Left colon (tissue), 2 donors: Measurements from ENCODE around the gene SH2D2A. TPM values are rescaled to one million over a fixed set of nuclear protein-coding genes. Genes with fewer than 3 reads are reported as not detected.

ENCODE experiments used
- ATAC-seq: fragments of 200-7000 bp; cut with Tn5 transposase; one replicate; pipeline ENCODE4 v1.9.1; 2020; ENCODE audit warnings: mild to moderate bottlenecking, moderate library complexity
- DNase-seq, 2 donors: peaks; one replicate each; pipeline ENCODE4 v3.0.0-alpha.2; 2020
- intact Hi-C, 2 donors: fragments of 100-400 bp; cut with DNase I in 1 of 2; cut with micrococcal nuclease in 1 of 2; formaldehyde crosslinking; loops; one replicate each; pipeline versions ENCODE4 v1.11.2 to v1.14.0; 2022; cut with DNase I, micrococcal nuclease
- total RNA-seq, 2 donors: library from RNA; stranded (reverse); fragmentation: NEBNext Ultra II Directional; extraction: Animal tissue kit (Norgen Biotek cat#: 25700); gene quantifications; one replicate each; pipeline ENCODE4 v1.2.1, GENCODE V29; 2021
- donor health status: DM: no; HTN: no; CAD: no.
- donor health status: DM: yes; HTN: yes; CAD: no.

The SH2D2A gene
- total RNA-seq, 2 donors from 2014 or later, result 1.4 to 2.4 TPM

DNA sequence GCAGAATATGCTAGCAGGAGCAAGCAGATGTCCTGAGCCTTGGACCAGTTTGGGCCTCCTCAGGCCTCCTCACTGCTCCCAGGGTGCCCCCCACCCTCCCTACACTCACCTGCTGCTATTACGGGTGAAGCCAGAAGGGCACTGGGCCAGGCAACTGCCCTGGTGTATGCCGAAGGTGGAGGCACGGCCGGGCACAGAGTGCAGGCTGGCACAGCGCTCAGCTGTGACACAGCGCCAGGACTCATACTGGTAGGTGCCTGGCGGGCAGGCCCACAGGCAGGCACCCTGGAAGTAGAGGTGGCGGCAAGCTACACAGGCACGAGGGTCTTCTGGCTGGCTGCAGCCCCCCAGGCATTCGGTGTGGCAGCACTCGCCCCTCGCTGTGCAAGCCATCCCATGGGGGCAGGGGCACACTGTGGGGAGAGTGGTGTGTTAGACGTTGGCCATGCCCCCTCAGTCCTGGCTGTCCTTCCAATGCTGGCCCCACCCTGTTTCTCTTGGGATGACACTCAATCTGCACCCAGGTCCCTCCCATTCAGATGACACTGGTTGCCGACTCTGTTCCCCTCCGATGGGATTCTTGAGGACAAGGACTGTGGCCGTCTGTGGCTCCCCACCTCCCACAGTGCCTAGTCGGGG, 35.2 kb upstream of the SH2D2A start:
- DNase-seq, result no peak
- intact Hi-C loops, result no loop called here
- peak; percentile 38 for ATAC-seq

DNA sequence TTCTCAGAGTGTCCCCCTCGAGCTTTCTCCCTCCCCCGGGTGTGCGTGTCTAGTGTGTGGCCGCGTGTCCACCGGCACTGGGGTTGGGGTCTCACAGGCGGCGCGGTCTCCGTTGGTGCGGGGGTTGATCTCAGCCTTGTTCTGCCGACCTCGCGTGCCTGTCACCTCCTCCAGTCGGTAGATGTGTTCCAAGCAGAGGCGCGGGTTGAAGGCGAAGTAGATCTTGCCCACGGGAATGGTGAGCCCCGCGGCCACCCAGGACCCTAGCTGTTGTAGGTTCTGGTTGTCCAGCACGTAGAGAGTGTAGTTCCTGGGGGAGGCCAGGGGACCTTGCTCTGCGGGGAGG, 32.5 kb upstream of the SH2D2A start:
- DNase-seq, result no peak
- ATAC-seq, result no peak
- intact Hi-C loops, result no loop called here

DNA sequence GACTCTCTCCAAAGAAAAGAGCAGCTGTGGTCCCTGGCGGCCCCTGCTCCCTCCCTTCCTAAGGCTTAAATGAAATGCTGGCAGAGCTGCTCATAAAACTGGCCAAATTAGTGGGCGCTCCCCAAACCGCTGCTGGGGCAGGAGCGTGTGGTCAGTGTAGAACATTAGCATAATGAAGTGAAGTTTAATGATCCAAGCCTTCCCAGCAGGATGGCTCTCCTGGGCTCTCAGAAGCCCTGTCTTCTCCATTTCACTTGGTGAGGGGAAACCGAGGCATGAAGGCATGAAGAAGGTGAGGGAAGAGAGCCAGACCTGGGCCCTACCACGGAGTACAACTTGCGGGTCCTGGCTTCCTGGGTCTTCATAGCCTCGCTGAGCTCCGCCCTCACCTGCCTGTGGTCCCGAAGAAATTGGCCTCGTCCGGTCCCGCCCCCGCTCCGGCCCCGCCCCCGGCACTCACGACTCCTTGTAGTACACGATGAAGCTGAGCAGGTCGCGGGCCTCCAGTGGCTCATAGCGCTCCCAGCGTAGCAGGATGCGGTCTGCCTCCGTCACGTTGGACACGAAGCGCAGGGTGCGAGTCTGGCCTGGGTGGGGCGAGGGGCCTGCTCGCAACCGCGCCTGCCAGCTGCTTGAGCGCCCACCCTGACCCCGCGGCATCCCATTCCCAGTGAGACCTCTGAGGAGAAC, 32.0 kb upstream of the SH2D2A start:
- peak in 1 of 2 donors; percentile 69 for DNase-seq
- intact Hi-C loops, result no loop called here
- ATAC-seq, result peak; percentile 72

DNA sequence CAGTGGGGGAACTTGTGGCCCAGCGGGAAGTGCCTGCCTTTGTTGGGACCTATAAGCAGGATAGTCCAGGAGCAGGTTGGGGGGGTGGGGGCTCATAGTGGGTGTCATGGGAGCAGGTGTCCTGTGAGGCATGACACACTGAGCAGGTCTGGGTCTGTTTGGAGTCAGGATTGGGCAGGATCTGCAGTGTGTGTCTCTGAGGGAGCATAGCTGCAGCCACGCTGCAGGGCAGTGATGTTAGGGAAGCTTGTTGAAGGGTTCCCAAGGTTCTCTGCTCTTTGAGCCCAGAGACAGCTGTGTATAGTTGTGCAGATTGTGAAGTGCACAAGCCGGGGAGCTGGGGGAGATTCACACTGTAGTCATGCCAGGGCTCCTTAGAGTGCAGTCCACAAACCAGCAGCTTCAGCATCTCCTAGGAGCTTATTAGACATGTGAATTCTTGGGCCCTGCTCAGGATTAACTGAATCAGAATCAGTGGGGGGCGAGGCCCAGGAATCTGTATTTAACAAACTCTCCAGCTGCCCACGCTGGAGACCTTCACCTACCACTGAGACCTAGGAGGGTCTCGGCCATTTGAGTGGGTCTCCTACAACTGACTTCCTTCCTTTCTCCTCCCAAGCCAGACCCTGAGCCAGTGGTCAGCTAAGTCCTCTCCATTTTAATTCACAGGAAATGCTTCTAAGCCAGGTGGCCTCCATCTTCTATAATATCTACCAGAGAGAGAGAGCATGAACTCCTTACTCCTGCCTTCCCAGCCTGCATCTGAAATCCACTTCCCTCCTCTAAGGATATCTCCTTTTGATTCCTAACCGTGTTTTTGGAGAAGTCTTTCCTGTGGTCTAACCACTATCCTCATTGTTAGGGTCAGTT, 31.2 kb upstream of the SH2D2A start:
- no peak for DNase-seq
- intact Hi-C loops, result no loop called here

DNA sequence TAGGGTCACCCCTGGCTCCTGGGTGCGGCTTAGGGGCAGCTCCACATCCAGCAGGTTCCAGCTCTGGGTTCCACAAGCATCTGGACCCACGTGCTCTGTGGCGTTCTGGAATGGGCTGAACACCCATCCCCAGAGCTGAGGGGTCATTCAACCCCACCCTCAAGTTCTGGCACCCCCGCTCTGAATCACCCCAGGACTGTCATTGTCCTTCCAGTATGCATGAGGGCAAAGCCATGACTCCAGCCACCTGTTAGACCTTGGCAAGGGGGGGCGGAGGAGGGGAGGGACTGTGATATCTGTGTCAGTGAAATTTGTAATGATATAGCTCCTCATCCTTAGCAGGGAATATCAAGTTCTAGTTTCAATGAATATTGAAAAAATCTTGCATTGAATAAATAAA, 30.0 kb upstream of the SH2D2A start:
- no peak for ATAC-seq
- intact Hi-C loops, result no loop called here

More for the DNA sequence above, 31.2 kb upstream of the SH2D2A start:
- ATAC-seq, result no peak

DNA sequence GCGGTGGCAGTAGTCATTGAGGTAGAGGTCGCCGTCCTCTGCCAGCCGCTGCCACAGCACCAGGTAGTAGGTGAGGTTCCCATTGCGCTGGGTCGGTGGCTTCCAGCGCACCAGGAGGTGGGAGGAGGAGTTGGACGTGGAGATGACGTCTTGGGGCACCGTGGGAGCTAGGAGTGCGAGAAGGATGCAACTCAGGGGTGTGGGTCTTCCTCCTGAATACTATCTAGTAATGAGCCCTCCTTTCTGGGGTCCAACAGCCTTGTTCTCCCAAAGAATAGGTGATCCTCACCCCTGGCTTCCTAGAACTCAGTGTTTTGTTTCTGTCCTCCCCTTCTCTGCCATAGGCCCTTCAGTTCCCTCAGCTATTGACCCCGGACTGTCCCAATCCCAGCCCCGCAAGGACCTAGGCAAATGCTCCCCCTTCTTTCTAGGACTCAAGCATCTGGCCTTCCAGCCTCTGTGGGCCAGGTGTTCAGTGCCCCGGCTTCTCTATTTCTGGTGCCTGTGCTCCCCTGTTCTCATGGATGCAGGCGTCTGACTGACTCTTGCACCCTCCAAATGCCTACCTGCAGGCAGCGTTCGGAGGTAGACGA, 29.4 kb upstream of the SH2D2A start:
- intact Hi-C loops, result no loop called here

More for the DNA sequence above, 30.0 kb upstream of the SH2D2A start:
- no peak for DNase-seq

DNA sequence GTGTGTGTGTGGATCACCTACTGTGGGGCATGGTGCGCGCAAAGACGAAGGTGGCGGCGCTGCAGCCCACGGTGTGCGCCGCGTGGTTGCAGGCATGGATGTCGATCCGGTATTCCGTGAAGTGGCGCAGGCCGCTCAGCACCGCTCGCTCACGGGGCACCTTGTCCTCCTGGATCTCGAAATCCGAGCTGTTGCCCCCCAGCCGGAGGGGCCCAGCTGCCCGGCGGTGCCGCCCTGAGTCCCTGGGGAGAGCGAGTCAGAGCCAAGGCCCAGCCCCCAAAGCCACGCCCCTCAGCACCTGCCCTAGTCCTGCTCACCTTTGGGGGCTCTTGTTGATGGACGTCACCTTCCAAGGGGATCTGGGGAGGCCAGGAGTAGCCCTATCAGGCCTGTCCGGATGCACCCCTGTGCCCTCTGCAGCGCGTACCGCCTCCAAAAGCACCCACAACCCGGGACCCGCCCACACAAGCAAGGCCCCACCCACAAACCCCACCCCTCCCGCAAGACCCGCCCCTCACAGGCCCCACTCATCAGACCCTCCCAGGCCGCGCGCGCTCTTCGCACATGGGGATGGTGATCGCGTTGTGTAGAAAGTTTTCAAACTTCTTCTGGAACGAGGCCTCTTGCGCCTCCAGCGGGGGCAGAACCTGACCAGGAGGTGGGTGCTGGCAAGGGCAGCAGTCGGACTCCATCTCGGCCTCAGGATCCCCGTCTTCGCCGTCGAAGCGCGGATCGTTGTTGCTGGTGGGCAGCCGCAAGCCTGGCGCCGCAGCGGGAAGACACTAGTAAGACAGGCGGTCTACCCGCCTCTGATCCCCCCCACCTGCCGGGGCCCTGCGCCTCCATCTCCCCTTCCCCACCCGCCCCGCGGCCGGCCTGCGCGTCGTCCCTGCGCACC, 28.7 kb upstream of the SH2D2A start:
- ATAC-seq, result no peak
- intact Hi-C loops, result no loop called here
- no peak for DNase-seq

More for the DNA sequence above, 29.4 kb upstream of the SH2D2A start:
- DNase-seq (no peak), ATAC-seq (no peak)

DNA sequence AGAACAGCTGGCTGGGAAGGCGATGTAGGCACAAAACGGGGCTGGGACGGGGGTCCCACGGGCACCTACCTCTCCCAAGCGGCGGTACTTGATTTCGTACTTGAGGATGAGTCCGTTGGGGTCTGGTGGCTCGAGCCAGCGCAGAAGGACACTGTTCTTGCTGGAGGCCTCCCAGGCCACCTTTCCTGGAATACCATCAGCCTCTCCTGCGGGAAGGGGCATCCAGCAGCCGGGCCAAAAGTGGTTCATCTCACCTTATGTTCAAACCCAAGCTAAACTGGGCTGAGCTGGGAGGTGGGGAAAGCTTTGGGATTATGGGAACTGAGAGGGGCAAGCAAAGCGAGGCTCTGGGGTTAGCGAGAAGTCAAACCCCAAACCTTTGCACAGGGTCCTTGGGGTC, 28.0 kb upstream of the SH2D2A start:
- no peak for DNase-seq
- ATAC-seq, result no peak
- intact Hi-C loops, result no loop called here

DNA sequence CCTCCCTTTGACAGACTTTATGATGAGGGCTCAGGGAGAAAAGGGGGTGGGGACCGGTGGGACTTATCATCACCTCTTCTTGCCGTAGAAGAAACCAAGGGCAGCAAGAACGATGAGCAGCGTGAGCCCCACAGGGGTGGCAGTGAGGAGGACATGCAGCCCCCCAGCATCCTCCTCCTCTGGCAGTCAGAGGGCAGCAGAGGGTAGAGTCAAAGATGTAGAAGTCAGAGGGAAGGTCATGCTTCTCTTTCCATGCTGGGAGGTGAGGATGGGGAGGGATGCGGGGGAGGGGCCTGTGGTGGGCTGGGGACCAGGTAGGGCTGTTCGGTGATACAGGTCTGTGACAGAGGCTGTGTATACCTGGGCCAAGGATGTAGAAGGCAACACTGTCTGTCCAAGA, 27.5 kb upstream of the SH2D2A start:
- intact Hi-C loops, result no loop called here
- no peak for ATAC-seq
- no peak for DNase-seq

DNA sequence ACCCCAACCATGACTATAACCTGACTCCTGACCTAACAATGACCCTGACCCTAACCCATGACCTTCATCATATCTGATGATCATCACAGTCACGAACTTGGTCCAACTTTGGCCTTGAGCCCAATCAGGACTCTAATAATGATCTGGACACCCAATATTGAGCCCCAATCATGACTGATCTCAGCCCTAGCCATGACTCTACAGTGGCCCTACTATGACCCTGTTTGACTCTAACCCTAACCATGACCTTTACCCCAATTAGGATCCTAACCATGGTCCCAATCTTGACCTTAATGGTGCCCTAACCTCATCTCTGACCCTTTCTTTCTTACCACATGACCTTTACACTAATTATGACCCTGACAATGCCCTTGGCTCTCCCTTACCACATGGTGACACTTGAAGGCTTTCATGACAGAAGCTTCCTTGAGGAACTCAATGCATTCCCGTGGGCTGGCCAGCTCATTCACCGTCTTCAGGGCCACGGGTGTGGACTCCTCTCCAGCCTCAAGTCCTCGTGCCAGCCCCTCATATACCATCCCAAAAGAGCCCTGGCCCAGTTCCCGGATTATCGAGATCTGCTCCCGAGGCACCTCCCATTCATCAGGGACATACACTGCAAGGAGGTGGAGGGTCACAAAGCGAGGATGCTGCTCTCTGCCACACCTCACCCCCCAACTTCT, 26.1 kb upstream of the SH2D2A start:
- no peak for ATAC-seq
- no peak for DNase-seq
- intact Hi-C loops, result no loop called here

DNA sequence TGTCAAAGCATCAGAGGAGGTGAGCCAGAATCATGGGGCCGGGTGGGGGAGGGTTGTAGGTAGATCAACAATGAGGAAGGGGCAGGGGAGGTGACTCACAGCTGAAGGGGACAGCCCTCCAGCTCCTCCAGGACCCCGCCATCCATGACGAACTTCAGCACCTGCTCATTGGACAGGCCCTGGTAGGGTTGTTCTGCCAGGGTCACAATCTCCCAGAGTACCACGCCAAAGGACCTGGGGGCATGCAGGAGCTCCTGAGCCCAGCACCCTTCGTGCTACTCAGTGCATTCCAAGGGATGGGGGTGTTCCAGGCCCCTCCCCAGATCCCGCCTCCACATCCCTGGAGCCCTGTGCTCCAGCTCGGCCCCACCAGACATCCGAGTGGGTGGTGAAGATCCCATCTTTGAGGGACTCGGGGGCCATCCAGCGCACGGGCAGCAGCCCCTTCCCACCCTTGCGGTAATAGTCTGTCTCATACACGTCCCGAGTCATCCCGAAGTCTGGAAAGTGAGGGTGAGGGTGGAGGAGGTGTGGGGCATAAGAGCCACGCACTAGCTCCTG, 24.7 kb upstream of the SH2D2A start:
- DNase-seq (no peak), ATAC-seq (no peak)
- intact Hi-C loops, result no loop called here

DNA sequence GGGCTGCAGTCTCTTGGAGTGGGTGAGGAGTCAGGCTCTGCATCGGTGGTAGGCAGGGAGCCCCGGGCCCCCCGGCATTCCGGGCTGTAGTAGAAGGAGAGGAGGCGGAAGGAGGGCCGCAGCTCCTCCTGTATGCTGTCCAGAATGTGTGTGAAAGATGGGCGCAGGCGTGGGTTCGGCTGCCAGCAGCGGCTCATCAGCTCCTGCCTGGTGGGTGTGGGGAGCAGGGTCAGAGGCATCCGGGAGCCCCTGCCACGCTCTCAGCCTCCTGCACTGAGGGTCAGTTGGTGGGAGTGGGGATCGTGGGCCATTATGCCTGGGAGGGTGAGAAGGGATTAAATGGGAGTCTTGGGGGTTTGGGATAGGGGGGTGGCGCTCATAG, 24.2 kb upstream of the SH2D2A start:
- DNase-seq (no peak), ATAC-seq (no peak)
- intact Hi-C loops, result no loop called here

DNA sequence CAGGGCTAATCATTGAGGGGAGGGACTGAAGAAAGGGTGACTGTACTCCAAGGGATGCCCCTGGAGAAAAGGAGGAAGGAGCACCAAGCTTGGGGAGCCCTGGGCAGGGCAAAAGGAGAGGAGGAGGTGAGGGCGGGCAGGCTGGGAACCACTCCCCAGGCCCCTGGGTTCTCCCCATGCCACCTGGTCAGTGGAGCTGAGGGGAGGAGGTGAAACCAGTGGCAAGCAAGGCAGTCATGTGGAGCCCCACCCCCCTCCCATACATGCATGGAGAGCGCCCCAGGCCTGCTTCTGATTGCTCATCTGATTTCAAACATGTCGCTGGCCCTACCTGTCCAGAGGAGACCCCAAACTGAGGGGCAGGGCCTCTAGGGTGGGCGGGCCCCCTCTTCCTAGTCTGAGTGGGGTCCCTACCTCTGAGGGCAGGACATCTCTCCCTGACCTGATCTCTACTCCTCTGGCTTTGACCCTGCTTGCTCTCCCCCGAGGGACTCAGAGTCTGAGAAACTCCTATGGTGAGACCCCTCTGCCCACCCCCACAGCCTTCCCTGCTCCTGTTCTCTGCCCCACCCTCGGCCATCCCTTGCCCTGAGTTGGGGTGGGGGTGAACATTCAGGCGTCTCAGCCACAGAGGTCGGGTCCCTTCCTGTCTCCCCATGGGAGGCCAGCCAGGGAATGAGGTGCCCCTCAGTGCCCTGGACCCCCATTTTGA, 23.7 kb upstream of the SH2D2A start:
- intact Hi-C loops, result no loop called here
- DNase-seq (no peak), ATAC-seq (no peak)

DNA sequence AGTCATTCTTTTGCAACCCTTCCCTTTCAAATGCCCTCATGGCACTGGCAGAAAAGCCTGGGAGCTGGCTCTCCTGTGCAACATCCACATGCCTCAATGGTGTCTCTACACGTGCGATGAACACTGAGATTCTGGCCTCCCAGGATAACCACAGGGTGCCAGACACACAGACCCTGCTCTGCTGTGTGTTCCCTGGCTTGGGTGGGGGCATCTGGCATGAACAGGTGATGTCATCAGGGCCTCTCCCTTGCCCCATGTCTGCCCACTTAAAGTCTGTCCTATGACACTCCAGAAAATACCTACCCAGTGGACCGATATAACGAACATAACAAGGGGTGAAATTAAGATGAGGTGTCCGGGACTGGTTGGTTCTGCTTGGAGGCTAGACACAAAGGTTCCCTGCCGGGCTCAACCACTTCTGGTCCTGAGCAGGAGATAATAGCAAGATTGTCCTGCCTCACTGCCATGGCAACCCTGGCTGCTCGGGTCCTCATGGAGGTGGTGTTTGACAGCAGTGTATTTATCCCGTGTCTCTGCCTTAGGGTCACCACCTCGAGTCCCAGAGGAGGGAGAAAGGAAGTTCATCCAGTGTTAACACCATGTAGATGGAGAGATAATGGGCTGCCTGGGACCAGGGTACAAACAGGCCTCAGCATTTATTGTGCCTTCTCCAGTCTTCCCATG, 22.9 kb upstream of the SH2D2A start:
- DNase-seq (no peak), ATAC-seq (no peak)
- intact Hi-C loops, result no loop called here

DNA sequence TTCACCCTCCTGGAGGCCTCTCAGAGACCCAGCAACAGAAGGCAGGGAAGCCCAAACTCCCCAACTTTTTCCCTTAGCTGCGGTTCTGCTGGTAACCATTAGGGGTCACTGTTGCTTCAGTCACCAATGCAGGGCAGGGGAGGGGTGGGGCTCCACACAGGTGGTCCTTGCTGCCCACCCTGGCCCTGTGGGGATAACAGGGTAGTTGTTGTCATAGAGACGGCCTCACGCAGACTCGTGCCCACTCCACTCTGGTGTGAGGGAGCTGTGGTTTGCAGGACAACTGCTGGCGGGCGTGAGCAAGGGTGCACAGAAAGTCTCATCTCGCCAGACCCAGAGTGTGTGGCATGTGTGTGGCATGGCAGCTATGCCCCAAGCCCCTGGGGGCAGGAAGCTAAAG, 22.3 kb upstream of the SH2D2A start:
- DNase-seq, result peak in 1 of 2 donors; percentile 23
- ATAC-seq, result peak; percentile 52
- intact Hi-C loops, result no loop called here

DNA sequence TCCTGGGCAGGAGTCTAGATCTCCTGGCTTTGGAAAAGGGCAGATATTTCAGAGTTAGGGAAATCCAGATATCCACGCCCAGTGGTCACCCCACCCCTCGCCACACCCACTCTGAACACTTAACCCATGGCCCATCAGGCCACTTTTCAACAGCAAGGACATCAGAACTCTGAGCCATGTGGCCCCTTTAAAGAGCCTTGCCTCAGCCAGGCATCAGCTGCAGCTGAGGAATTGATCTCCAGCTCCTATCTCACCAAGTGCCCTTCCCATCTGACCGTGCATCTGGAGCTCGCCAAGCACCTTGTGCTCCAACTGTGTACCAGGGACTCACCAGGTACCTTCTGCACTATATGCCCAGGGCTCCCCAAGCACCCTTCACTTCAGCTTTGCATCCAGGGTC, 20.2 kb upstream of the SH2D2A start:
- intact Hi-C loops, result no loop called here

More for the DNA sequence above, 20.2 kb upstream of the SH2D2A start:
- DNase-seq, result no peak
- ATAC-seq, result peak; percentile 34
